HG02571 (cell line): ENCODE data around the gene HMCN1.

Experiments used
- ATAC-seq: cut with Tn5 transposase; IDR thresholded peaks from one replicate; pipeline ENCODE4 v1.9.1; 2021; ENCODE audit warnings: mild to moderate bottlenecking, moderate library complexity; ENCODE audit not compliant: unreplicated experiment

Gene HMCN1

DNA sequence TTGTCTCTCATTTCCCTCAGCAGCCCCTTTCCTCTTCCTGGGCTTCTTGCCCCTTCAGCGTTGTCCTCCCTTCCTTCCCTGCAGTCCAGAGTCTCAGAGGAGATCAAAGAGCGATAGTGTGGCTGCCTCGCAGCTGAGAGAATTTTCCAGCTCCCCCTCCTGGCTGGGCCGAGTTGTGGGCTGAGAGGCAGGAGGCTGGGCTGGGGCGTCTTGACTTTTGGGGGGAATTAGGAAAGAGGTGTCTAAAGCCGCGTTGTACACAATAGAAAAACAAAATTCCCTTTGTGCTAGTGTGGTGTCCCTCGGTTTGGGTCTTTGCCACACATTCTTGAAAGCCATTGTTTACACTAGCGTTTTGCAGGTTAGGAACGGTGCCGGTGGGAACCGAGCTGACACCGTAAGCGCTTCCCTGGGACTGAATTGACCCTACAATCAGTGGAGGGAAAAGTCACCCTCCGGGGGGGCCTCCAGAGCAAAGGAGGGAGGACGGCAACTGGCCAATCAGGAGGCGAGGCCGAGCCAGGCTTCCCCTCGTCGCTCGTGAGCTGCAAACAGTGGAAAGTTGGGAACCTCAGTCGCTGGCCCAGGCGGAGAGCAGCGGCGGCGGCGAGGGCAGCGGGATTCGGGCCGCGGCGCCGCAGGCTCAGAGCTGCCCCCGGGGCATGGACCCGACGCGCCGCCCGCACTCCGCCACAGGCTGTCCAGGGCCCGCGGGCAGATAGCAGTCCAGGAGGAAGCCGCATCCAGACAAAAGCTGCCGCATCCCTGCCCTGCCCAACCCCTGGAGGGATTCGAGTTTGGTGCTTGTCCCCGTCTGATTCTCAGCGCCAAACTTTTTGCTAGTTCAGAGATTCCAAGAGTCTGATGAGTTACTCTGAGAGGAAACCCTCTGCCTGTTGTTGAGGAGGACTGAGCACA is at the start of gene HMCN1:
Gene HMCN1, plus strand, starts transcription at position 574 of the 918 bp plus-strand sequence. CDS start 389 bp downstream, outside the sequence.
- ATAC-seq: no peak

DNA sequence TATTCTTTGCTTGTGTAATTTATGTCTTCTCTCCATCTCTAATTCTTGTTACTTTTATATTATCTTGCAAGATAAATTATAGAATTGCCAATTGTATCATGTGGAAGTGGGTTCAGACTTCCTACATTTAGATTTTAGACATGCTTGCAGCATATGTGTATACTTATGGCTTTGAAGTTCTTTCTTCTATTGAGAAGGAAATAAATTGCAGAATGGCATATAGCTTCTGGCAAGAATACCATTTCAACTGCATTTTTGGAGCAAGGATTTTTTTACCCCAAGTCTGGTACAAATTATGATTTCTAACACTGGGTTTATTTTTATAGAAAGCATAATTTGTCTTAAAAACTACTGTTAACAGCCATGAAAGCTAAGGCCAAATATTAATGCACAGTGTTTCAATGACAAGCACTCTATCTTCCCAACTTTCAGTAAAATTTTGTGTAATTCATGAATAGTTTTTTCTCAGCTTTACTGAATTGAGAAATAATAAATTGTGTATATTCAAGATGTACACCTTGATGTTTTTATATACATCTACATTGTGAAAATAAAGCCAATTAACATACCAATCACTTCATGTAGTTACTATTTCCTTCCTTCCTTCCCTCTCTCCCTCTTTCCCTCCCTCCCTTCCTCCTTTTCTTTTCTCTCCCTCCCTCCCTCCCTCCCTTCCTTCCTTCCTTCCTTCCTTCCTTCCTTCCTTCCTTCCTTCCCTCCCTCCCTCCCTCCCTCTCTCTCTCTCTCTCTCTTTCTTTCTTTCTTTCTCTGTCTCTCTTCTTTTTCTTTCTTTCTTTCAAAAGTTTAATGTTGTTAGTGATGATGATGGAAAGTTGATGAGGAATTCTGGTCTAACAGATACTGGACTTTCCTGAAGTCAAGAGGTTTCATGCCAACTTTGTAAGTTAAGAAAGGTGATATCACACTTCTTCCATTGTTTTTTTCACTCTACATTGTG is 47.1 kb upstream of the HMCN1 start:
- no peak for ATAC-seq

DNA sequence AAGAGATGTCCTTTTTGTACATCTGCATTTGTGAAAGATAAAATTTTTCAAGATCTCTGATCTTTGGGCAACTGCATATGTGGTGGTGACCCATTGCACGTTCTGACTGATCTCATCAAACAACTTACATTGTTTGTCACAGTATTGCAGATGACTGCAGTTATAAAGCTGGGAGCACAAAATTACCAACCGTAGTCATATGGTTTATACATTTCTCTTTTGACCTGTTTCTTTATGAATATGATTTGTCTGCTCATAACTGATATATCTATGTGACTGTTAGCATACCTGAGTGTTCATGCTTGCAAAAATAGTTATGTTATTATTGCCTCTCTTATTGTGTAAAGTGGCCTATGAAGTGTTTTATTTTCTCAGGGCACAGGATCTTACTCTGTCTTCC is 43.7 kb upstream of the HMCN1 start:
- ATAC-seq: no peak

DNA sequence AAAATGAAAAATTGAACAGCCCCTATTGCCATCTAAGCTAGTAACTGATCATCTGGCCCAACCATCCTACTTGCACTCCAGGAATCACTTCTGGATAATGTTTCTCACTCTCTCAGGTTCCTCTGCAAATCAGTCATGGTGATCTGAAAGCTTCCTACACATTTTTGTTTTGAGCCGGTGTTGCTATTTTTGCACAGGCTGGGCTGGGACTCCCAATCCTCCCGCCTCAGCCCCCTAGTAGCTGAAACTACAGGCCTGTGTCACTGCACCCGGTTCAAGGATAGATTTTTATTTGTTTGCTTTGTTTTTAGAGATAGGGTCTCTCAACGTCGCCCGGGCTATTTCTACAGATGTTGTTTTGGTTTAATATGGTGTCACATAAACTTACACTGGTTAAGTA is 40.5 kb upstream of the HMCN1 start:
- ATAC-seq: peak; percentile 23

DNA sequence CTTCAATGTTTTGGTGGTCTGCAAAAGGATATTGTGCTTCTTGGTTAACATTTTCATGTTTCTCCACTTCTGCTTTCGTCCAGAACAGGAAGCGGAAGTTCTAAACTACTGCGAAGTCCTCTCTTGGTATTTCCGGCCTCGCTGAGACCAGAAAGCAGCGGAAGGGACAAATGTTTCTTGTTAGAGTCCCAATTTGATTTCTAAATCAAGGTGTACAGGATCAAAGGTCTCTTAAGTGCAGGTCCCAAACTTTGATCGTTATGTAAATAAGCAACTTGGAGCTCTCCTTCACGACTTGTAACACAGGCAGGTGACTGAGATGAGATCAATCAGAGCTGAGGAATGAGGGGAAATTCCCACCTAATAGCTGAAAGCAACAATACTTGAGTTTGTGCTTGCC is 40.1 kb upstream of the HMCN1 start:
- ATAC-seq: peak; percentile 91

DNA sequence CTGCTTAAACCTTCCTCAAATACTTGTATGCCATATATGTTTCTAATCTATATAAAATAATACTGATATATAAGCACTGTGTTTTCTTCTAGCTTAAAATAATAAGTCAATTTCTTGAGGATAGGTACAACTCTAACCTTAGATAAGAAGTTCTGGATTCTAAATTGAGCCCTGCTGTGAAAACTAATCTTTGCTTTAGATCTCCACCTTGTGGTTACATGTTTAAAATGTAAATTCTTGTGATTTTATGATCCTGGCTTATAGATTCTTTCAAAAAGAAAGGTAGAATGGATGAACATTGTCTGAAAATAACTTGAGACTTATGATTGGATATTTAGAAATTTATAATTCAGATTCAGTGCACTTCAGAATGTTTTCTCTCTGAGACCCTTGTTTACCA is 38.9 kb upstream of the HMCN1 start:
- ATAC-seq: no peak

DNA sequence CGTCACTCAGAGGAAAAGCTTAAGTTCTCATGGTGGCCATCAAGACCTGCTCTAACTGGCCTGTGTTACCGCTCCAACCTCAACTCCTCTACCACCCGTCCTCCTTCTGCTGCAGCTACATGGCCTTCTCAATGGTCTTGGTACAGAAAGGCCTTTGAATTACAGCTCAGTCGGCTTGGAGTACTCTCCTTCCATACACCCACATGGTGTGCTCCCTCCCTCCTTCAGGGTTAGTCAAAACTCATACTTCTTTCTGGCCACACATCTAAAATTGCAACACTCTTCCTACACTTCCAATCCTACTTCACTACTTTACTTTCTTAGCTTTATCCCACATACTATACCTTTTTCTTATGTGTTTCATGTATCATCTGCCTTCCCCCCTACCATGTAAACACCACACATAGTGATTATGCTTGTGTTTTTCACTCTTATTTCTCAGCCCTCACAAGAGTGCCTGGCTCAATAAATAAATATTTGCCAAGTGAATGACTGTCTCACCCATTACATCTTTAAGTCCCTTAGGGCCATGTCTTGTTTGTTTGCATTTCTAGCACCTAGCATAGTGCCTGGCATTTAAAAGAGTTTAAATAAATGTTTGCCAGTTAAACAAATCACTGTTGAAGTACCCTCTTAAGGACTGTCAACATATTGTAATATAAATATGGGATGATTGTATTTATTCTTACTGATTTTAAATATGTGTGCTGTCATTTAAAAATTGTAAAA is 37.6 kb upstream of the HMCN1 start:
- no peak for ATAC-seq

DNA sequence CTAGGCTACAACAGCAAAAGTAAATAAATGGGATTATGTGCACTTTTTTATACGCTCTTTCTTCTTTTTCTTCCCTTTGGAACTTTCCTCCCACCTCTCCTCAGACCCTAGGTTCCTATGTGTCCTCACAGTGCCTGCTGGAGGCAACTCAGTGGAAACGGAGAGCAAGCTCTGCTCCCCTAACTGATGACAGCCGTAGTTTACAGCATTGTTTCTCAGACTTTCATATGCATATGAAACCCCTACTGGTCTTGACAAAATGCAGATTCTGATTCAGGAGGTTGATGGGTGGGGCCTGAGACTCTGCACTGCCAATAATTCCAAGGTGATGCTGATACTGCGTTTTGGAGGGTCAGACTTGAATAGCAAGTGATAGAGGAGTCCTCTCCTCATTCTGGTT is 34.3 kb upstream of the HMCN1 start:
- no peak for ATAC-seq

DNA sequence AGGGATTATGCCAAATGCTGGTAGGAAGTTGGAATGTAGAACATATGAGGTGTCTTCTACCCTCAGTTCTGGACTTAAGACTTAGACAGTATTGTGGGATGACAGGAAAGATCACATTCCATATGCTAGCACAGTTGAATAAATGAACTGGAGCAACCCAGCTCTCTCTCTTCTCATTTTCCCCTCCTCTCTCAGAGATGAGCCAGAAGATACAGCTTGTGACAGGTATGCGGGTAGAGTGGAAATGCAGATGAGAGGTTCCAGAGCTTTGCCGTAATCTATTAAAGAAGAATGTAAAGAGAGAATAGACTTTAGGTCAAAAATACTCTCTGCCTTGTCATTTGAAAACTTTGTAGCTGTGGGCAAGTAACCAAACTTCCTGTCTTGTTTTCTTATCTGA is 32.5 kb upstream of the HMCN1 start:
- no peak for ATAC-seq

DNA sequence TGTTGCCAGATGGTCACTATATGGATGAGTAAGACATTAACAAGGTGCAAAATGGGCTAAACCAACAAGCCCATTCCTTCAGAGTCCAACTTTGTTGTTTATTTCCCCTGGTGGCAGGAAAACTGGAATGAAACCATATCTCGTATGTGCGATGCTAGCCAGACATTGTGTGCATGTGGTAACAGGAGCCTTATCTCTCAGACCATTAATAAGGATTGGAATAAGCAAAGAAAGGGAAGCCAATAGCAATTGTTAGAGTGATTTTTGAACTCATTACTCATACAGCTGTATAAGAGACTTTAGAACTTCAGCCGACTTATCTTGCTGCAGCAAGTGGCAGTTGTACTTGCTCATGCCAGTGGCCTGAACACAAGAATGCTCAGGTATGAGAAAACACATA is 30.0 kb upstream of the HMCN1 start:
- ATAC-seq: no peak

DNA sequence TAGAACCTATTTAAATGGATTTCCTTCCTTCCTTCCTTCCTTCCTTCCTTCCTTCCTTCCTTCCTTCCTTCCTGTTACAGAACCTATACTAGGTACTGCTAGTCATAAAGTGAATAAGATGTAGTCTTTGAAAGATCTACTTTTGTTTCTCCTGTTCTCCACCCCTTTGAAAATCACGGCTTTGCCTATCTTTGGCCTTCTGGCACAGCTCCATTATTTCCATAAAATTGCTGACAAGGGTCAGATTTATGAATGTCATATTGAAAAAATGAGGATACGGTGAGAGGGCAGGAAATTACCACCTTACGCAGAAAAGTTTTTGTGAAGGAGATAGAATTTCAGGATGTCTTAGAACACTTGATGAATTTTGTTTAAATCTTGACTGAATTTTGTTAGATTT is 18.1 kb upstream of the HMCN1 start:
- ATAC-seq: no peak

DNA sequence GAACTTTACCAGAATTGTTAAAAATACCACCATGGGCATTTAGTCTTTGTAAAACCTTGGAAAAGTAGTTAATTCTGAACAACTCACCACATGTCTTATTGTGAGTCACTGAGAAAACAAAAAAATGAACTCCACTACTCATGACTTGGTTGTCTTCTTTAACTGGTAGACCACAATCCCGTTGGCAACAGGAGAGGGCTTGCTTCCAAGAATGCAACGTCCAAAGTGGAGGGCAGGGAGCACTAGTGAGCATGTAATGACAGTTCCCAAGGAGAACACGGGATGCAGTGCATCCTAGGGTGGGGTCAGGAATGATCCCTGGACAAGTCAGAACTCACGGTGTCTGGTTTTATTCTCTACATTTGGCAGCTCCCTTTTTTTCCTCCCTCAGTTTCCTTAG is 15.2 kb upstream of the HMCN1 start:
- no peak for ATAC-seq

DNA sequence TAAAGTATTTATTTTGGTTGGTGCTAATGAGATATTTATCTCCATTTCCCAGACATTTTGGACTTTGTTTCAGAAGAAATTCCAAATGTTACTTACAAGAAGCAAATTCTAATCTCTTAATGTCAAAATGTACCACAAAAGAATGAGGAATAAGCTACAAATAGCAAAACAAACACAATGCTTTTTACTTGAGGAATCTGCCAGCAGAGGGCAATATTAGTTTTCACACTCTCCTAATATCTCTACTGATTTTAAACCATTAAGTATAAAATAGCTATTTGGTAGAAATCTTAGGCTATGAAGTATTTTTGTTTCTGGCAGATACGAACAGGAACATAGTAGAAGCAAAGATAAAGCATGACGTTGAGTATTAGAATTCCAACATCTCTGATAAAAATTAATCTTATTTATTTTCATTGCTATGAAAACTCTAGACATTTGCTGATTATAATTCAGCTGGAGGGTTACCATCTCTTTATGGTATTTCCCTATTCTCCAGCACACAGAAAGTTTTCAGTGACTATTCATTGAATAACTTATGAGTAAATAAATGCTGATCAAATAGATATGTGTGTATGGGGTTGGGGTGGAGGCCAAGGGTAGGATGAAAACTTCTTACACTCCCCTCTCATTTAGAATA is 13.4 kb upstream of the HMCN1 start:
- no peak for ATAC-seq

DNA sequence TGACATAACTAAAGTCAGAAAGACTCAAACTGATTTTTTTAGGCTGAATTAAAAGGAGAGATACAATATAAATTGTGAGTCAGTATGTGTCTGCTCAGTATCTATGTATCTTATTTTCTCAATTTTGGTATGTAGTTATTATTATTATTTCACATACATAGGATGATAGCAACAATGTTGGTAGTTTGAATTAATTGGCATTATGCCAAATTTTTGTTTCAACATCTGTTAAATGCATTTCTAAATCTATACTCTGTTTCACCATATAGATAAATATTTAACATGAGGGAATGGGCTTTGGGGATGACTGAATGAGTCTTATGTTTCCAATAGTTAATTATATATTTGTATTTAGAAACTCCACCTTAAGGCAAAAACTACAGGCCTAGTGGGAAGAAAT is 12.6 kb upstream of the HMCN1 start:
- ATAC-seq: no peak

DNA sequence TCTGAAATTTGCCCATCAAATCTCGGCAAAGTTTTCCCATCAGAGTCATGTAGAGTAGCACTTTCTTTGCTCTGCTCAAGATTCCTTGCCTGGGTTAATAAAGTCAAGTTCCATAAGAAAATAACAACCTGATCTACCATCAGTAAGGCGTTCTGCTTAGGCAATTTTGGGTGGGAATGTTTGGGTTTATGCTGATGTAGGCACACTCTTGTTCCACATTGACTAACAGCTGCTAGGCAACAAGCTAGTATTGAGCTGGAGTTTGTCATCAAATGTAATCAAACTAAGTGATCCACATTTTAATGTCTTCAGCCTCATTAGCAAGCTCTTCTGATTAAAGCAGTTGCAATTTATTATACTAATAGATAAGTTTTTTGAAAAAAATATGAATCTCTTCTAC is 12.1 kb upstream of the HMCN1 start:
- no peak for ATAC-seq

DNA sequence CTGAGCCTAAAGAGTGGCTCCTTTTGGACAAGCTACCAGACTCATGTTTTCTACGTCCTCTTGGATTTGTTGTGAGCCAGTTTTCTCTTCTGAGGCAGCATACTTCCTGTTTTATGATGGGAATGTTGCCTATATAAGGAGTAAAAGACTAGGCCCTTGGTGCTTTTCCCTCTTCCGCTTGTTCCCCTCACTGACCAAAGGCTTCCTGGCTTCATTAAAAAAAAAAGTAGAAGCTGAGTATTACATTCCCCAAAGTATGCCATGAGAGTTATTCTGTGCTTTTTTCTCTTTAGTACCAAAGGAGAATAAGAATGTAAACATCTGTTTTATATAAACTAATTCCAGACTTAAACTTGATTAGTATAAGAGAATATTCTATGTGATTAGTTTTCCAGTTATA is 6.5 kb upstream of the HMCN1 start:
- no peak for ATAC-seq

DNA sequence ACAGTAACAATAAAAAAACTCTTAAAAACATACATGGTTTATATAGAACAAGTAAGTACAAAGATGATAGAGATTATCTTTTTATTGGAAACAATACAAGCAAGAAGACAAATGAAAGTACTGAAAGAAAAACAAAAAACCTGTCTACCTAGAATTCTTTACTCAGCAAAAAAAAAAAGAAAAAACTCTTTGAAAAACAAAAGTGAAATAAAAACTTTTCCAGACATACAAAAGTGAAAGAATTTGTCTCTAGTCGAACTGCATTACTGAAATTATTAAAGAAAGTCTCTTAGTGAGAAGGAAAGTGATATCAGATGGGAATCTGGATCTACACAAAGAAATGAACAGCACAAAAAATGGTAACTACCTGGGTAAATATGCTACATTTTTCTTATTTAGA is 2.7 kb upstream of the HMCN1 start:
- no peak for ATAC-seq

DNA sequence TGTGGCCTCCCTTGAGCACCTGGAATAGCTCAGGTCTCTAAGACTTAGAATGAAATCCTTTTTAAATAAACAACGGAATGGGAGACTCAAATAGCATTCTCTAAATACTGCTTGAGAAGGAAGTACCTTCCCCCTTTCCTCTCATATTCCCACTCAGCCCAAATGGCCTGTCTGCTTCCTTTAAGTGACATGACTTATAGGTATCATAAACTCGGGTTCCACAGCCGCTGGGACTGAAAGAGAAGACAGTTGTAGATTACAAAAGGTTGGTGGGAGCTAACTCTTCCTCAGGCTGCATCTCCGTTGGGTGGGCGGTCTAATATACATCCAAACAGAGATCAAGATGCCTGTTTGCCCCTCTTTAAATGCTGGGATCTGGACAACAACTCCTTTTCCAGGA is 1.2 kb upstream of the HMCN1 start:
- no peak for ATAC-seq

DNA sequence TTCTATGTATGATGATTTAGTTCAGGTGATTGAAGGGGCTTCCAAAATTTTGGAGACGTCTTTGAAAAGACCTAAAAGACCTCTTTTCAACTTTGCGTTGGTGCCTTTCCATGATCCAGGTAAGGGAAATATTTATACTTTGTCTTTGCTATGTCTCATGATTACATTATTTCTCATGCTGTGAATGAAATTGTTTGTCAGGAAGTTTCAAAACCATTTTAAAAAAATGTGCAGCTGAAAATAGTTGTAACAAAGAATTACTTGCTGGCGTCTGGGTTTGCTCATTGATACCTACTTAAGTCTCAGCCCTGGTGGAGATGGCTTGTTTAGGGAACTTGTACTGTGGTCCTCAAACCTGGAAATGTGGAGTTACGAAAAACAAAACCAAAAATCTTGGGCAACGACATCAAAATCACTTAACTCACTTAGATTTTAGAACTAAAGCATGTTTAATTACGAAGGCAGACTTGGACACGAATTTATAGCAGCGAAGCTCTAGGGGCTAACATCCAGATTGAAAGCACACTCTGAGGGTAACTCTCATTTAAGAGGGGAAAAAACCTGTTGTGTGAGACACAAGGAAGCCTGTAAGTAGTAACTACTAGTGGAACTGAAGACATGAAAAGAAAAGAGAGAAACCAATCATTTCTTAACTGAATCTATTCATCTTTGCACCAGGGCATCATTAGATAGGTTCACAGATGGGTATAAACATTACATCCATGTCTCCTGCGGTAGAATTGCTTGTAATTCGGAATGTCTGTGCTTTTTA is 924 bp downstream of the HMCN1 start:
- peak; percentile 38 for ATAC-seq

DNA sequence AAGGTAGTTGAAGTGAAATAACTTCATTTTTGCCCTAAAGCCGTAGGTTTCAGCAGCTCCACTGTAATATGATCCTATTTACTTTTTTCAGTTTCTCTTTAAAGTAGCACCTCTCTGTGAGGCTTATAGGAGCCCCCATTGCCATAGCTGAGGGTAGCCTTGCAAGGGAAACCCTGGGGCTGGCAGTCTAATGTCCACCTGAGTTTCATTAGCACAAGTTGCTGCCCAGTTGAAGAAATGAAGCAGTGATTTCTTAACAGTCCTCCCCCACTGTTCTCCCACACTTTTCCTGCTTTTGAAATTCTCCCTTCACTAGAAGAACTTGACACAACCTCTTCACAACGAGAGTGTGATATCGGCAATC is 1.5 kb downstream of the HMCN1 start:
- ATAC-seq: peak; percentile 33
